ENCODE data around the gene FKBP10. TPM values are rescaled to one million over a fixed set of nuclear protein-coding genes. Genes with fewer than 3 reads are reported as not detected.

The FKBP10 gene
- total RNA-seq, 1 experiment from 2014 or later = 30.0 TPM

- intact Hi-C loops (cut with micrococcal nuclease; ENCODE audit: unreplicated experiment) = no loop called here
- no TSS peak for BruUV-seq (replicated peaks)
- no peaks in the 10 kb centered on the region for H3K27me3 ChIP-seq (replicated peaks; ENCODE audit: insufficient read depth, low read depth, low read length, poor library complexity)
- no peaks in the 10 kb centered on the region for H3K4me1 ChIP-seq (ENCODE audit: insufficient read depth, low read length, poor library complexity, severe bottlenecking)
- no peak for TF ChIP-seq EZH2 (IDR thresholded peaks at IDR 0.05; ENCODE audit: borderline replicate concordance, low read depth, low read length, poor library complexity, severe bottlenecking)
- TF ChIP-seq CTCF (conservative IDR thresholded peaks at IDR 0.05; ENCODE audit: low read depth, low read length) = no peak
- H3K27ac ChIP-seq (ENCODE audit: low read depth, low read length, poor library complexity, severe bottlenecking) = no peak overlapping the region
- no peaks in the 10 kb centered on the region for H3K9me3 ChIP-seq (ENCODE audit: low read depth, low read length, poor library complexity, severe bottlenecking)
- no peak overlapping the region for H3K4me3 ChIP-seq (ENCODE audit: low read depth, low read length, poor library complexity, severe bottlenecking)
- DNase-seq (ENCODE audit: low spot score) = no peak
- POLR2A ChIA-PET (ENCODE audit: low non-redundant PET) = no interaction called here
- no peaks in the 10 kb centered on the region for H3K36me3 ChIP-seq (ENCODE audit: insufficient read depth, low read length, poor library complexity, severe bottlenecking)
- CTCF ChIA-PET = no interaction called here
These were observed 40.1 kb upstream of the FKBP10 start for GRCh38 chr17:41772586-41773189.

GRCh38 chr17:41773190-41773588 is 39.6 kb upstream of the FKBP10 start:
- BruUV-seq (replicated peaks) = no TSS peak
- Histone ChIP-seq H3K27ac (ENCODE audit: low read depth, low read length, poor library complexity, severe bottlenecking) (no peak overlapping the region), H3K36me3 (ENCODE audit: insufficient read depth, low read length, poor library complexity, severe bottlenecking) (no peaks in the 10 kb centered on the region), H3K4me3 (ENCODE audit: low read depth, low read length, poor library complexity, severe bottlenecking) (no peak overlapping the region), H3K4me1 (ENCODE audit: insufficient read depth, low read length, poor library complexity, severe bottlenecking) (no peaks in the 10 kb centered on the region), H3K9me3 (ENCODE audit: low read depth, low read length, poor library complexity, severe bottlenecking) (no peaks in the 10 kb centered on the region), H3K27me3 (replicated peaks; ENCODE audit: insufficient read depth, low read depth, low read length, poor library complexity) (no peaks in the 10 kb centered on the region)
- CTCF ChIA-PET = no interaction called here
- peak; percentile 14 for DNase-seq (ENCODE audit: low spot score)
- POLR2A ChIA-PET (ENCODE audit: low non-redundant PET) = no interaction called here
- intact Hi-C loops (cut with micrococcal nuclease; ENCODE audit: unreplicated experiment) = no loop called here
- no peak for TF ChIP-seq CTCF (conservative IDR thresholded peaks at IDR 0.05; ENCODE audit: low read depth, low read length)
- no peak for TF ChIP-seq EZH2 (IDR thresholded peaks at IDR 0.05; ENCODE audit: borderline replicate concordance, low read depth, low read length, poor library complexity, severe bottlenecking)

GRCh38 chr17:41773731-41774193 is 39.0 kb upstream of the FKBP10 start:
- H3K27ac ChIP-seq (ENCODE audit: low read depth, low read length, poor library complexity, severe bottlenecking) = no peak overlapping the region
- CTCF ChIA-PET = no interaction called here
- H3K4me1 ChIP-seq (ENCODE audit: insufficient read depth, low read length, poor library complexity, severe bottlenecking) = no peaks in the 10 kb centered on the region

More at GRCh38 chr17:41773731-41774193, 39.0 kb upstream of the FKBP10 start:
- no peaks in the 10 kb centered on the region for H3K9me3 ChIP-seq (ENCODE audit: low read depth, low read length, poor library complexity, severe bottlenecking)
- no peak for DNase-seq (ENCODE audit: low spot score)
- POLR2A ChIA-PET (ENCODE audit: low non-redundant PET) = no interaction called here
- no TSS peak for BruUV-seq (replicated peaks)
- H3K27me3 ChIP-seq (replicated peaks; ENCODE audit: insufficient read depth, low read depth, low read length, poor library complexity) = no peaks in the 10 kb centered on the region
- TF ChIP-seq CTCF (conservative IDR thresholded peaks at IDR 0.05; ENCODE audit: low read depth, low read length) (no peak), EZH2 (IDR thresholded peaks at IDR 0.05; ENCODE audit: borderline replicate concordance, low read depth, low read length, poor library complexity, severe bottlenecking) (no peak)
- intact Hi-C loops (cut with micrococcal nuclease; ENCODE audit: unreplicated experiment) = no loop called here
- H3K4me3 ChIP-seq (ENCODE audit: low read depth, low read length, poor library complexity, severe bottlenecking) = no peak overlapping the region
- H3K36me3 ChIP-seq (ENCODE audit: insufficient read depth, low read length, poor library complexity, severe bottlenecking) = no peaks in the 10 kb centered on the region

Data from A673 (cell line).